H1 (cell line): Measurements from ENCODE around the gene CRABP2.

ENCODE experiments used
- CHD2 ChIP-seq: IDR thresholded peaks from 2 replicates; pipeline ENCODE4 v1.6.1; 2012; ENCODE audit warnings: low read length, improper control_type of control experiment
- GABPA ChIP-seq: IDR thresholded peaks from 2 replicates; pipeline ENCODE4 v1.6.1; 2011; ENCODE audit warnings: mild to moderate bottlenecking, low read length, moderate library complexity, borderline replicate concordance; ENCODE audit not compliant: insufficient read depth
- HDAC6 ChIP-seq: IDR thresholded peaks from one replicate; pipeline ENCODE4 v1.7.1; 2012; ENCODE audit warnings: low read depth, mild to moderate bottlenecking, inconsistent platforms, low read length, moderate library complexity
- KDM1A ChIP-seq: fragments of 200-600, 300-600 bp; sonication (generic); IDR thresholded peaks from 2 replicates; pipeline ENCODE4 v1.7.1; 2016; ENCODE audit warnings: mild to moderate bottlenecking, low read length, borderline replicate concordance
- KDM5A ChIP-seq: fragments of 200-600 bp; IDR thresholded peaks from 2 replicates; pipeline ENCODE4 v1.7.1; 2012; ENCODE audit warnings: mild to moderate bottlenecking, low read length, inconsistent platforms, mixed read lengths
- POLR2A ChIP-seq, 2 experiments: IDR thresholded peaks; 1 replicate in 1 of 2; 2 replicates in 1 of 2; pipeline ENCODE4 v1.6.1; 2011; ENCODE audit warnings: low read depth in 2 of 2, low read length in 2 of 2, mild to moderate bottlenecking in 2 of 2; ENCODE audit errors: control extremely low read depth in 1 of 2
- RAD21 ChIP-seq, 2 experiments: IDR thresholded peaks in 1 of 2; conservative IDR thresholded peaks in 1 of 2; 2 replicates each; pipeline ENCODE4 v1.6.1; 2011; ENCODE audit warnings: low read depth in 2 of 2, low read length in 2 of 2, improper control_type of control experiment in 1 of 2, inconsistent platforms in 1 of 2, mild to moderate bottlenecking in 1 of 2, moderate library complexity in 1 of 2
- SP1 ChIP-seq: IDR thresholded peaks from 2 replicates; pipeline ENCODE4 v1.6.1; 2011; ENCODE audit warnings: low read depth, low read length
- SP2 ChIP-seq: IDR thresholded peaks from 2 replicates; pipeline ENCODE4 v1.6.1; 2012; ENCODE audit warnings: mild to moderate bottlenecking, low read length, inconsistent platforms
- SP4 ChIP-seq: IDR thresholded peaks from 2 replicates; pipeline ENCODE4 v1.6.1; 2012; ENCODE audit warnings: low read length, inconsistent platforms
- TCF12 ChIP-seq: IDR thresholded peaks from 2 replicates; pipeline ENCODE4 v1.6.1; 2011; ENCODE audit warnings: low read depth, mild to moderate bottlenecking, low read length
- TF ChIP-seq, protein P1 (sequence below), 3 experiments: IDR thresholded peaks; 1 replicate in 2 of 3; 2 replicates in 1 of 3; pipeline versions ENCODE4 v1.5.1 to v1.6.1; 2011; ENCODE audit warnings: low read length in 3 of 3, mild to moderate bottlenecking in 3 of 3, inconsistent platforms in 2 of 3, low read depth in 1 of 3, moderate library complexity in 1 of 3; ENCODE audit not compliant: insufficient read depth in 1 of 3; ENCODE audit errors: control extremely low read depth in 1 of 3
- TF ChIP-seq, protein P2 (sequence below): IDR thresholded peaks from 2 replicates; pipeline ENCODE4 v1.6.1; 2012; ENCODE audit warnings: low read length, inconsistent platforms
- TF ChIP-seq, protein P3 (sequence below): IDR thresholded peaks from 2 replicates; pipeline ENCODE4 v1.6.1; 2011; ENCODE audit warnings: low read length, improper control_type of control experiment

DNA sequence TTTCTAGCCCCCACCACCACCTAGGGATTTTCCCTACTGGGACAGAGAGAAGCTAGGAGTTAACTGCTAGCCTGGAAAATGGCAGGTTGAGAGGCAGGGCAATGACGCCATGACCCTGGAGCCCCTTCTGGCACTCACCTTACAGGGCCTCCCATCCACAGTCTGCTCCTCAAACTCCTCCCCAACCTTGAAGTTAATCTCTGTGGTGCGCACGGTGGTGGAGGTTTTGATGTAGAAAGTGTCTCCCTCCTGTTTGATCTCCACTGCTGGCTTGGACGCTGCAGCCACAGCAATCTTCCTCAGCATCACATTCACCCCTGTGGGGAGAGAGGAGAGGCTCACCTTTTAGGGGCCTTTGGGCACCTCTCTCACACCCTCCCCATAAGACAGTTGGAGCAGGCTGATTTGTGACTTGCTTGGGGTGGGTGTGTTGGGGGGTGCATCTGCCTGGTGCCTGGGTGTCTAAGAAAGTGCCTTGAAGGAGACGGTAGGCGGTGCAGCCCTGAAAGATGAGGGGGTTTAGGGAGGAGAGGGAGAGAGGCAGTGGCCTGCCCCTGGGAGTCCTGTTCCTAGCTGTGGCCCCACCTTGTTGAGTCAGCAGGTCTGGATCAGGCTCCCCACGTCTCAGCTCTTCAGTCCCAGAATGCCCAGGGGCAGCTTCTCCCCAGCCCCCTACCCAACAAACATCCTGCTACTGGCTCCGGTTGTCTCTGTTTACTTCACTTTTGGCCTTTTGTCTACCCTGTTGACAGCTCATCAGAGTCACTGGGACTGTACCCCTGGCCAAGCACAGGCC is 4.4 kb downstream of the CRABP2 start:
- TF ChIP-seq SP4 (no peak), POLR2A (IDR thresholded peaks at IDR 0.05; ENCODE audit: control extremely low read depth in 1 of 2, low read depth in 2 of 2, low read length in 2 of 2) (no peak), CHD2 (no peak), SP1 (no peak), KDM1A (no peak), RAD21 (IDR thresholded peaks at IDR 0.05 in 1 of 2, conservative IDR thresholded peaks at IDR 0.05 in 1 of 2; ENCODE audit: low read depth in 2 of 2, low read length in 2 of 2) (no peak), KDM5A (no peak), TCF12 (no peak), GABPA (no peak), HDAC6 (no peak), SP2 (no peak)
- TF ChIP-seq, protein P1, sequence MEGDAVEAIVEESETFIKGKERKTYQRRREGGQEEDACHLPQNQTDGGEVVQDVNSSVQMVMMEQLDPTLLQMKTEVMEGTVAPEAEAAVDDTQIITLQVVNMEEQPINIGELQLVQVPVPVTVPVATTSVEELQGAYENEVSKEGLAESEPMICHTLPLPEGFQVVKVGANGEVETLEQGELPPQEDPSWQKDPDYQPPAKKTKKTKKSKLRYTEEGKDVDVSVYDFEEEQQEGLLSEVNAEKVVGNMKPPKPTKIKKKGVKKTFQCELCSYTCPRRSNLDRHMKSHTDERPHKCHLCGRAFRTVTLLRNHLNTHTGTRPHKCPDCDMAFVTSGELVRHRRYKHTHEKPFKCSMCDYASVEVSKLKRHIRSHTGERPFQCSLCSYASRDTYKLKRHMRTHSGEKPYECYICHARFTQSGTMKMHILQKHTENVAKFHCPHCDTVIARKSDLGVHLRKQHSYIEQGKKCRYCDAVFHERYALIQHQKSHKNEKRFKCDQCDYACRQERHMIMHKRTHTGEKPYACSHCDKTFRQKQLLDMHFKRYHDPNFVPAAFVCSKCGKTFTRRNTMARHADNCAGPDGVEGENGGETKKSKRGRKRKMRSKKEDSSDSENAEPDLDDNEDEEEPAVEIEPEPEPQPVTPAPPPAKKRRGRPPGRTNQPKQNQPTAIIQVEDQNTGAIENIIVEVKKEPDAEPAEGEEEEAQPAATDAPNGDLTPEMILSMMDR (IDR thresholded peaks at IDR 0.05; ENCODE audit: control extremely low read depth in 1 of 3, insufficient read depth in 1 of 3, low read depth in 1 of 3, low read length in 3 of 3) = no peak
- TF ChIP-seq, protein P2, sequence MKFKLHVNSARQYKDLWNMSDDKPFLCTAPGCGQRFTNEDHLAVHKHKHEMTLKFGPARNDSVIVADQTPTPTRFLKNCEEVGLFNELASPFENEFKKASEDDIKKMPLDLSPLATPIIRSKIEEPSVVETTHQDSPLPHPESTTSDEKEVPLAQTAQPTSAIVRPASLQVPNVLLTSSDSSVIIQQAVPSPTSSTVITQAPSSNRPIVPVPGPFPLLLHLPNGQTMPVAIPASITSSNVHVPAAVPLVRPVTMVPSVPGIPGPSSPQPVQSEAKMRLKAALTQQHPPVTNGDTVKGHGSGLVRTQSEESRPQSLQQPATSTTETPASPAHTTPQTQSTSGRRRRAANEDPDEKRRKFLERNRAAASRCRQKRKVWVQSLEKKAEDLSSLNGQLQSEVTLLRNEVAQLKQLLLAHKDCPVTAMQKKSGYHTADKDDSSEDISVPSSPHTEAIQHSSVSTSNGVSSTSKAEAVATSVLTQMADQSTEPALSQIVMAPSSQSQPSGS = no peak
- TF ChIP-seq, protein P3, sequence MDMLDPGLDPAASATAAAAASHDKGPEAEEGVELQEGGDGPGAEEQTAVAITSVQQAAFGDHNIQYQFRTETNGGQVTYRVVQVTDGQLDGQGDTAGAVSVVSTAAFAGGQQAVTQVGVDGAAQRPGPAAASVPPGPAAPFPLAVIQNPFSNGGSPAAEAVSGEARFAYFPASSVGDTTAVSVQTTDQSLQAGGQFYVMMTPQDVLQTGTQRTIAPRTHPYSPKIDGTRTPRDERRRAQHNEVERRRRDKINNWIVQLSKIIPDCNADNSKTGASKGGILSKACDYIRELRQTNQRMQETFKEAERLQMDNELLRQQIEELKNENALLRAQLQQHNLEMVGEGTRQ = no peak
